Measurements from ENCODE around the gene TMTC1.

TMTC1 gene

DNA sequence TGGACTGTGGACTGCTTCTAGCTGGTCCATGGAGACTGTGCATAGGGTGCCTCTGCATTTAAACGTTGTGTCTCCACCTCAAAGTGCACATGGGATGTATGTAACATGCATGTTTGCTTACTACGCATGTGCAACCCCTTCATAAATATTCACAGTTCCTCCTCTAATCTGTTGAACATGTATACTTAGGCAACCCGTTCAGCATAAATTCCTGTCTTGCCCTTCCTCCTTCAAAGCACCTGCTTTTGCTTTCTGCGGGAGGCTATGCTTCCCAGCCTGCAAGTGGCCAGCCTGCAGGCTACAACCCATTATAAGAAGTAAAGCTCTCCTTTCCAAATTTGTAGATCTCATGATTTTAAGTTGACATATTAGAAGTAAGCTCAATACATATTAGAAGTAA lies 253.3 kb downstream of the TMTC1 start:
- H3K9me3 ChIP-seq (ENCODE audit: control insufficient read depth, low read length): no peaks in the 10 kb centered on the region
- H3K23ac ChIP-seq (ENCODE audit: low read length in 2 of 2): no peak overlapping the region
- H3K27ac ChIP-seq (ENCODE audit: low read length, poor library complexity, severe bottlenecking): no peak overlapping the region
- no peak overlapping the region for H3K4me2 ChIP-seq (ENCODE audit: low read length, poor library complexity, severe bottlenecking)
- no peak overlapping the region for H4K91ac ChIP-seq (ENCODE audit: low read length)
- no peak overlapping the region for H2AK5ac ChIP-seq (ENCODE audit: low read length, severe bottlenecking)
- no peak overlapping the region for H4K8ac ChIP-seq (ENCODE audit: low read length)
- no peak overlapping the region for H2BK120ac ChIP-seq (ENCODE audit: low read depth, low read length)
- H2BK5ac ChIP-seq (ENCODE audit: low read depth, low read length, poor library complexity, severe bottlenecking): no peak overlapping the region
- H3K79me1 ChIP-seq (replicated peaks; ENCODE audit: low read length, poor library complexity, severe bottlenecking): no peaks in the 10 kb centered on the region
- H3K27me3 ChIP-seq (ENCODE audit: control insufficient read depth in 1 of 2, insufficient read depth in 1 of 2, low read length in 2 of 2): no peaks in the 10 kb centered on the region
- H2BK12ac ChIP-seq (ENCODE audit: low read length in 2 of 2): no peak overlapping the region
- H2AFZ ChIP-seq (ENCODE audit: low read depth, low read length): no peak overlapping the region
- H3K4me1 ChIP-seq (ENCODE audit: control insufficient read depth, insufficient read depth, low read depth, low read length): no peaks in the 10 kb centered on the region
- no peak overlapping the region for H3K9ac ChIP-seq (ENCODE audit: low read length)
- WGBS: 91% methylated on average over 4 of the region's 4 CpGs
- H3K14ac ChIP-seq (ENCODE audit: low read length in 2 of 2): no peak overlapping the region
- no peak overlapping the region for H2BK15ac ChIP-seq (ENCODE audit: low read depth, poor library complexity, severe bottlenecking)
- H3K4ac ChIP-seq (ENCODE audit: low read depth in 1 of 2, low read length in 2 of 2): no peak overlapping the region
- no peak overlapping the region for H3K4me3 ChIP-seq (ENCODE audit: insufficient read depth in 1 of 2, low read depth in 1 of 2, low read length in 2 of 2)
- no peak for DNase-seq
- peaks cover 0 to 24% of the 10 kb centered on the region in 2 experiments for H3K36me3 ChIP-seq (ENCODE audit: control insufficient read depth in 1 of 2, insufficient read depth in 2 of 2, low read depth in 1 of 2, low read length in 2 of 2)
- no peak overlapping the region for H3K18ac ChIP-seq (ENCODE audit: low read depth in 1 of 2, low read length in 2 of 2)

DNA sequence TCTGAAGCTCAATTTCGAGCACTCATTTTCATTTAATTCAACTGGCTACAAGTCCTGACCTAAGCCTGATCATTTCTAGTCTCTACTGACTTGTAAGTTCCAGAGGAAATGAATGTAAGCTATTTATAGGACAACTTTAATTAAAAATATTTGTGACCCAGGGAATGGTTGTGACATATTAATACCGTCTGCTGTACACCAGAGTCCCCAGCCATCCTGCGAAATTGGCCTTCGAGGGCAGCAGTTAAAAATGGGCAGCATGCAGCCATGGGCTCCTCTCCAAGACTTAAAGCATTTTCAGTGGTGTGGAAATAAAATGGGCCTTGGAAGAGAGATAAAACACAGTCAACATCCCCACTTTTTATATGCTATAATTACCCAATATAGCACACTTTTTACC lies 255.6 kb downstream of the TMTC1 start:
- H2AK5ac ChIP-seq (ENCODE audit: low read length, severe bottlenecking): no peak overlapping the region
- H2BK15ac ChIP-seq (ENCODE audit: low read depth, poor library complexity, severe bottlenecking): no peak overlapping the region
- H3K4me2 ChIP-seq (ENCODE audit: low read length, poor library complexity, severe bottlenecking): no peak overlapping the region
- H2BK12ac ChIP-seq (ENCODE audit: low read length in 2 of 2): no peak overlapping the region
- H3K79me1 ChIP-seq (replicated peaks; ENCODE audit: low read length, poor library complexity, severe bottlenecking): no peaks in the 10 kb centered on the region
- no peak overlapping the region for H4K91ac ChIP-seq (ENCODE audit: low read length)
- WGBS: 90% methylated on average over 3 of the region's 4 CpGs
- H2BK5ac ChIP-seq (ENCODE audit: low read depth, low read length, poor library complexity, severe bottlenecking): no peak overlapping the region
- no peak overlapping the region for H3K9ac ChIP-seq (ENCODE audit: low read length)
- peaks cover 0 to 6% of the 10 kb centered on the region in 2 experiments for H3K36me3 ChIP-seq (ENCODE audit: control insufficient read depth in 1 of 2, insufficient read depth in 2 of 2, low read depth in 1 of 2, low read length in 2 of 2)
- no peaks in the 10 kb centered on the region for H3K4me1 ChIP-seq (ENCODE audit: control insufficient read depth, insufficient read depth, low read depth, low read length)
- DNase-seq: no peak
- H3K9me3 ChIP-seq (ENCODE audit: control insufficient read depth, low read length): no peaks in the 10 kb centered on the region
- no peak overlapping the region for H4K8ac ChIP-seq (ENCODE audit: low read length)
- no peak overlapping the region for H3K4me3 ChIP-seq (ENCODE audit: insufficient read depth in 1 of 2, low read depth in 1 of 2, low read length in 2 of 2)
- H3K4ac ChIP-seq (ENCODE audit: low read depth in 1 of 2, low read length in 2 of 2): no peak overlapping the region
- no peak overlapping the region for H2BK120ac ChIP-seq (ENCODE audit: low read depth, low read length)
- no peak overlapping the region for H3K27ac ChIP-seq (ENCODE audit: low read length, poor library complexity, severe bottlenecking)
- H3K23ac ChIP-seq (ENCODE audit: low read length in 2 of 2): no peak overlapping the region
- H3K27me3 ChIP-seq (ENCODE audit: control insufficient read depth in 1 of 2, insufficient read depth in 1 of 2, low read length in 2 of 2): no peaks in the 10 kb centered on the region
- H3K14ac ChIP-seq (ENCODE audit: low read length in 2 of 2): no peak overlapping the region
- H2AFZ ChIP-seq (ENCODE audit: low read depth, low read length): no peak overlapping the region
- no peak overlapping the region for H3K18ac ChIP-seq (ENCODE audit: low read depth in 1 of 2, low read length in 2 of 2)

DNA sequence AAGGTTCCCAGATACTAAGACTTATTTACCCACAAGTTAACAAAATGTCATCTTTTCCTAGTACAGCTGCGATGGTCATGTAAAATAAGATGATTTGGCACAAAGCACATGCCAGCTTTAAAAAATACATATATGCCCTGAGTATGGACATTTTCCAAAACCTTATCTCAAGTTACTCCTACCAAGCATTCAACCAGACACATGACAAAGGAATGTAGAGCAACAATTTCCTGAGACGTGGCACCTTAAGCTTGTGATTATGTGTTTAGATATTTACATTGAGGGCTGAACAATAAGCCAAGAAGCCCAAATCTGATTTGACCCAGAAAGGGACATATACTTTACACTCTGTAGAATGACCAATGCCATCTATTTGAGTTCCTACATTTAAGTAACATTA lies 261.8 kb downstream of the TMTC1 start:
- Histone ChIP-seq H2BK120ac (ENCODE audit: low read depth, low read length) (no peak overlapping the region), H3K18ac (ENCODE audit: low read depth in 1 of 2, low read length in 2 of 2) (no peak overlapping the region), H3K14ac (ENCODE audit: low read length in 2 of 2) (no peak overlapping the region), H4K91ac (ENCODE audit: low read length) (no peak overlapping the region), H3K4me3 (ENCODE audit: insufficient read depth in 1 of 2, low read depth in 1 of 2, low read length in 2 of 2) (no peak overlapping the region), H3K27ac (ENCODE audit: low read length, poor library complexity, severe bottlenecking) (no peak overlapping the region), H3K36me3 (ENCODE audit: control insufficient read depth in 1 of 2, insufficient read depth in 2 of 2, low read depth in 1 of 2, low read length in 2 of 2) (peaks cover 0 to 27% of the 10 kb centered on the region in 2 experiments), H4K8ac (ENCODE audit: low read length) (no peak overlapping the region), H2AK5ac (ENCODE audit: low read length, severe bottlenecking) (no peak overlapping the region), H2BK12ac (ENCODE audit: low read length in 2 of 2) (no peak overlapping the region), H3K79me1 (replicated peaks; ENCODE audit: low read length, poor library complexity, severe bottlenecking) (no peaks in the 10 kb centered on the region), H3K4me2 (ENCODE audit: low read length, poor library complexity, severe bottlenecking) (no peak overlapping the region), H2BK5ac (ENCODE audit: low read depth, low read length, poor library complexity, severe bottlenecking) (no peak overlapping the region), H3K9me3 (ENCODE audit: control insufficient read depth, low read length) (no peaks in the 10 kb centered on the region), H2AFZ (ENCODE audit: low read depth, low read length) (no peak overlapping the region), H3K27me3 (ENCODE audit: control insufficient read depth in 1 of 2, insufficient read depth in 1 of 2, low read length in 2 of 2) (no peaks in the 10 kb centered on the region), H3K4me1 (ENCODE audit: control insufficient read depth, insufficient read depth, low read depth, low read length) (no peaks in the 10 kb centered on the region), H2BK15ac (ENCODE audit: low read depth, poor library complexity, severe bottlenecking) (no peak overlapping the region), H3K4ac (ENCODE audit: low read depth in 1 of 2, low read length in 2 of 2) (no peak overlapping the region), H3K9ac (ENCODE audit: low read length) (no peak overlapping the region), H3K23ac (ENCODE audit: low read length in 2 of 2) (no peak overlapping the region)
- DNase-seq: peak; percentile 19
- WGBS: 95% methylated on average over 1 of the region's 2 CpGs

- Histone ChIP-seq H3K4ac (ENCODE audit: low read depth in 1 of 2, low read length in 2 of 2) (no peak overlapping the region), H2BK12ac (ENCODE audit: low read length in 2 of 2) (no peak overlapping the region), H2BK120ac (ENCODE audit: low read depth, low read length) (no peak overlapping the region), H3K23ac (ENCODE audit: low read length in 2 of 2) (no peak overlapping the region), H3K79me1 (replicated peaks; ENCODE audit: low read length, poor library complexity, severe bottlenecking) (no peaks in the 10 kb centered on the region), H3K27ac (ENCODE audit: low read length, poor library complexity, severe bottlenecking) (no peak overlapping the region), H3K4me1 (ENCODE audit: control insufficient read depth, insufficient read depth, low read depth, low read length) (no peaks in the 10 kb centered on the region), H2AK5ac (ENCODE audit: low read length, severe bottlenecking) (no peak overlapping the region), H3K14ac (ENCODE audit: low read length in 2 of 2) (no peak overlapping the region), H3K18ac (ENCODE audit: low read depth in 1 of 2, low read length in 2 of 2) (no peak overlapping the region), H4K8ac (ENCODE audit: low read length) (no peak overlapping the region), H3K9ac (ENCODE audit: low read length) (no peak overlapping the region), H2BK15ac (ENCODE audit: low read depth, poor library complexity, severe bottlenecking) (no peak overlapping the region), H2AFZ (ENCODE audit: low read depth, low read length) (no peak overlapping the region), H4K91ac (ENCODE audit: low read length) (no peak overlapping the region), H3K36me3 (ENCODE audit: control insufficient read depth in 1 of 2, insufficient read depth in 2 of 2, low read depth in 1 of 2, low read length in 2 of 2) (peaks cover 0 to 35% of the 10 kb centered on the region in 2 experiments), H3K27me3 (ENCODE audit: control insufficient read depth in 1 of 2, insufficient read depth in 1 of 2, low read length in 2 of 2) (no peaks in the 10 kb centered on the region), H3K4me2 (ENCODE audit: low read length, poor library complexity, severe bottlenecking) (no peak overlapping the region), H3K9me3 (ENCODE audit: control insufficient read depth, low read length) (no peaks in the 10 kb centered on the region), H3K4me3 (ENCODE audit: insufficient read depth in 1 of 2, low read depth in 1 of 2, low read length in 2 of 2) (no peak overlapping the region), H2BK5ac (ENCODE audit: low read depth, low read length, poor library complexity, severe bottlenecking) (no peak overlapping the region)
- DNase-seq: peak; percentile 65
These were observed 264.1 kb downstream of the TMTC1 start for GRCh38 chr12:29519585-29520182.

Measured in mesenchymal stem cell (in vitro differentiated cells and primary cell).